ENCODE measurements around the gene MICAL3.

Gene MICAL3

DNA sequence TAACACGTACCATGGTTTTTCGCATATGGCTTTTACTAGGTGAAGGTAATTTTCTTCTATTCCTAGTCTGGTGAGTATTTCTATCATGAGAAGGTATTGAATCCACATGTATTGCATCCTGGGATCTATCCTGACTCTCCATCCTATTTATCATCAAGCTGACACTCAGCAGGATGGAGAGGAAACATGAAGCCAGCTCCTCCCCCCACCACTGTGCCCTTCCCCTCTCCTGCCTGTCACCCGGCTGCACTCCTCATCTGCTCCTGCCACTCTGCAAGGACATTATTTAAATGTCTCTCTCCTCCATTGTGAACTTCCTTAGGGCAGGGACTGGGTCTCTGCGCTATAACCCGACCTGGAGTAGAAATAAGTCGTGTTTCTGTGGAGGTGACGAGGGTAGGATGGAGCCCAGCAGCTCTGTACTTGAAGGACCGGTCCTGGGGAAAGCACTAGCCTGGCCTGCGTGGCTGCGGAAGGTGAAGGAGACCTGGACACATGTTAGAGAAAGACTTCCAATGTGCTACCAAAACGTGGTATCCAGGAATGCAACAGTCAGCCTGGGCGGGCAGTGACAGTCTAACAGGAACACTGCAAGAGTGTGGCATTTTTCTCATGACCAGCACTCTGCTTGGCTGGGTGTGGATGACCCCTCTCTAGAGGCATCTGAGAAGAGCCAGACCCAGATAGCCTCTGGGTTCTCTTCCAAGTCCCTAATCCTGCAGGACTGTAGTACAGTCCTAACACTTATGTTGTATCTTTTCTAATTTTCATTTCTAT, 111.2 kb downstream of the MICAL3 start:
- TF ChIP-seq, protein P1, sequence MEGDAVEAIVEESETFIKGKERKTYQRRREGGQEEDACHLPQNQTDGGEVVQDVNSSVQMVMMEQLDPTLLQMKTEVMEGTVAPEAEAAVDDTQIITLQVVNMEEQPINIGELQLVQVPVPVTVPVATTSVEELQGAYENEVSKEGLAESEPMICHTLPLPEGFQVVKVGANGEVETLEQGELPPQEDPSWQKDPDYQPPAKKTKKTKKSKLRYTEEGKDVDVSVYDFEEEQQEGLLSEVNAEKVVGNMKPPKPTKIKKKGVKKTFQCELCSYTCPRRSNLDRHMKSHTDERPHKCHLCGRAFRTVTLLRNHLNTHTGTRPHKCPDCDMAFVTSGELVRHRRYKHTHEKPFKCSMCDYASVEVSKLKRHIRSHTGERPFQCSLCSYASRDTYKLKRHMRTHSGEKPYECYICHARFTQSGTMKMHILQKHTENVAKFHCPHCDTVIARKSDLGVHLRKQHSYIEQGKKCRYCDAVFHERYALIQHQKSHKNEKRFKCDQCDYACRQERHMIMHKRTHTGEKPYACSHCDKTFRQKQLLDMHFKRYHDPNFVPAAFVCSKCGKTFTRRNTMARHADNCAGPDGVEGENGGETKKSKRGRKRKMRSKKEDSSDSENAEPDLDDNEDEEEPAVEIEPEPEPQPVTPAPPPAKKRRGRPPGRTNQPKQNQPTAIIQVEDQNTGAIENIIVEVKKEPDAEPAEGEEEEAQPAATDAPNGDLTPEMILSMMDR (IDR thresholded peaks at IDR 0.05; ENCODE audit: low read depth, low read length, missing control alignments): no peak
- Histone ChIP-seq H3K27me3 (replicated peaks) (no peaks in the 10 kb centered on the region), H3K27ac (no peak overlapping the region), H3K4me3 (ENCODE audit: low read depth, low read length) (no peak overlapping the region), H3K36me3 (replicated peaks) (no peaks in the 10 kb centered on the region)
- DNase-seq: no peak
- in situ Hi-C loops (cut with HindIII; ENCODE audit: low pct_ligation_motif_present, low sequenced_read_pairs): loop anchor here (25.0 kb wide), 1 partner anchor 124 kb away; no protein-coding TSS in a partner anchor

DNA sequence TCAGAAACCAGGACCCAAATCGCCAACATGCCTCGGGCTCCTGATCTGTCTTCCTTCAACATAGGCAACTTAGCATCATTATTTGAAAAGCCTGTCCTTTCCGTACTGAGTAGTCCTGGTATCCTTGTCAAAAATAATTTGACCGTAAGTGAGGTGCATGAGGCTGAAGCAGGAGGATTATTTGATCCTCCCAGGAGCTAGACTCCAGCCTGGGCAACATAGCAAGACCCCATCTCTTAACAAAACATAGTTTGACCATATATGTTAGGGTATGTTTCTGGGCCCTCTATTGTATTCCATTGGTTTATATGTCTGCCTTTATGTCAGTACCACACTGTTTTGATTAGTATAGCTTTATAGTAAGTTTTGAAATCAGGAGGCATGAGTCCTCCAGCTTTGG, 112.5 kb downstream of the MICAL3 start:
- Histone ChIP-seq H3K27ac (no peak overlapping the region), H3K4me3 (ENCODE audit: low read depth, low read length) (no peak overlapping the region), H3K27me3 (replicated peaks) (no peaks in the 10 kb centered on the region), H3K36me3 (replicated peaks) (no peaks in the 10 kb centered on the region)
- DNase-seq: no peak
- TF ChIP-seq, protein P1 (IDR thresholded peaks at IDR 0.05; ENCODE audit: low read depth, low read length, missing control alignments): no peak
- in situ Hi-C loops (cut with HindIII; ENCODE audit: low pct_ligation_motif_present, low sequenced_read_pairs): loop anchor here (25.0 kb wide), 1 partner anchor 125 kb away; no protein-coding TSS in a partner anchor

DNA sequence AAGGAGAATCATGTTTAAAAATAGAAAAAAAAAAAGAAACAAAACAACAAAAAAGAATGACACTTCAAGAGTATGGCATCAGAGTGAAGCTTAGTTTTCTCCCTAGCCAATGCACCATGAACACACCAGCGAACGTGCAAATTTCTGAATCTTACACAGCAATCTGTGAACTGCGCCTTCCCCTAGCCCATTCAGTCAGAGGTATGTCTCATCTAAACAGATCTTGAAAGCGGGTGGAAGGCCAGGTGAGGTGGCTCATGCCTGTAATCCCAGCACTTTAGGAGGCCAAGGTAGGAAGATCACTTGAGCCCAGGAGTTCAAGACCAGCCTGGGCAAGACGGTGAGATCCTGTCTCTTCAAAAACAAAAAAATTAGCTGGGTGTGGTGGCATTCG, 113.1 kb downstream of the MICAL3 start:
- no peaks in the 10 kb centered on the region for H3K27me3 ChIP-seq (replicated peaks)
- TF ChIP-seq, protein P1 (IDR thresholded peaks at IDR 0.05; ENCODE audit: low read depth, low read length, missing control alignments): no peak
- H3K36me3 ChIP-seq (replicated peaks): no peaks in the 10 kb centered on the region
- in situ Hi-C loops (cut with HindIII; ENCODE audit: low pct_ligation_motif_present, low sequenced_read_pairs): loop anchor here (25.0 kb wide), 1 partner anchor 126 kb away; no protein-coding TSS in a partner anchor
- no peak for DNase-seq
- no peak overlapping the region for H3K4me3 ChIP-seq (ENCODE audit: low read depth, low read length)
- peak overlapping the region; percentile 79 for H3K27ac ChIP-seq

DNA sequence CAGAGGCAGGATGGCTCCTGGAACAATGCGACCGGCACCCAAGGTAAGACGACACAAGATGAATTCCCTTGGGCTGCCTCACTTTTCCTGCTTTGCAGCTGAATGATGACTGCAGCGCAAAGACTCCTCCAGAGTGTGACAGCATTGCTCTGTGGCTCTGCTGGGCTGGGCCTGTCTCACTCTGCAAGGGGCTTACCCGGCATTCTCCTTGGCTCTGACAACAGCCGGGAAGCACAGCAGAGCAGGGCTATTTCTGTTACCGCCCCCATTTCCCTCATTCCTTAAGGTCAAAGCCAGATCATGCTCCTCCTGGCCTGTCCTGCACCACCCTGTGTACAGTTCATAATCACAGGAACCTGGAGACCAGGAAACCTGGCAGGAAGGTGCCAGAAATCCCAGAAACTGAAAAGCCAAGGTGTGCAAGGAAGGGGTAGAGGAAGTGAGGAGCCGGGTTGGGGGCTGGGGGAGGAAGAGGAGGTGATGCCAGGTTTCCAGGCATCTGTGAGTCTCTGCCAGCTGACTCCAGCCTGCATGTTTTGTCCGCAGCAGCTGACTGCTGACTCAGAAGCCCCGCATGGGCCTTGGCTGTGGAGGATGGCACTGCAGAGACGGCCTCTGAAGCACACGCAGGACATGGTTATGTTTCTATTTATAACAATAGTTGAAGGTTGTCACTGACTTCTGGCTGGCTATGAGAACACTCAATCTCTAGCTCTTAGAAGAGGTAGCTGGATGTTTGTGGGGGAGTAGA, 113.6 kb downstream of the MICAL3 start:
- Histone ChIP-seq H3K4me3 (ENCODE audit: low read depth, low read length) (no peak overlapping the region), H3K27ac (peak overlapping the region; percentile 79)
- in situ Hi-C loops (cut with HindIII; ENCODE audit: low pct_ligation_motif_present, low sequenced_read_pairs): loop anchor here (25.0 kb wide), 1 partner anchor 127 kb away; no protein-coding TSS in a partner anchor

DNA sequence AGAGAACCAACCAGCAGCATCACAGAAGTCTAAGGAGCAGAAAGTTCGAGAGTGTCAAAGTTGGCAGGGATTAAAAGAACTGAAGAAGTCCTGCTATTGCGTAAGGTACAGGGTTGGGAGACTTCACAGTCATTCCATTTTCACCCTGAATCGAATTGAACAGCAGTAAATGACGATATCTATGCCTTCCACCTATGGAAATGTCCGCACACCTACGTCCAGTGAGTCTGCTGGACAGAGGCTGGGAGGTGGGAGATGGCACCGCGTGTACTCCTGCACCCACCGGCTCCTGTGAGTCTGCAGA, 116.7 kb downstream of the MICAL3 start:
- no peaks in the 10 kb centered on the region for H3K27me3 ChIP-seq (replicated peaks)
- H3K4me3 ChIP-seq (ENCODE audit: low read depth, low read length): no peak overlapping the region
- in situ Hi-C loops (cut with HindIII; ENCODE audit: low pct_ligation_motif_present, low sequenced_read_pairs): loop anchor here (25.0 kb wide), 1 partner anchor 130 kb away; no protein-coding TSS in a partner anchor
- DNase-seq: no peak
- TF ChIP-seq, protein P1 (IDR thresholded peaks at IDR 0.05; ENCODE audit: low read depth, low read length, missing control alignments): no peak
- H3K27ac ChIP-seq: no peak overlapping the region
- peaks cover 2% of the 10 kb centered on the region for H3K36me3 ChIP-seq (replicated peaks)

More for the DNA sequence above, 113.6 kb downstream of the MICAL3 start:
- no peaks in the 10 kb centered on the region for H3K27me3 ChIP-seq (replicated peaks)
- H3K36me3 ChIP-seq (replicated peaks): no peaks in the 10 kb centered on the region
- TF ChIP-seq, protein P1 (IDR thresholded peaks at IDR 0.05; ENCODE audit: low read depth, low read length, missing control alignments): peak; percentile 69
- DNase-seq: peak; percentile 83
